ENCODE results near the gene PPP1R7. TPM values are rescaled to one million over a fixed set of nuclear protein-coding genes. Genes with fewer than 3 reads are reported as not detected.

The PPP1R7 gene
- total RNA-seq, 1 experiment from 2014 or later: 45.4 TPM

DNA sequence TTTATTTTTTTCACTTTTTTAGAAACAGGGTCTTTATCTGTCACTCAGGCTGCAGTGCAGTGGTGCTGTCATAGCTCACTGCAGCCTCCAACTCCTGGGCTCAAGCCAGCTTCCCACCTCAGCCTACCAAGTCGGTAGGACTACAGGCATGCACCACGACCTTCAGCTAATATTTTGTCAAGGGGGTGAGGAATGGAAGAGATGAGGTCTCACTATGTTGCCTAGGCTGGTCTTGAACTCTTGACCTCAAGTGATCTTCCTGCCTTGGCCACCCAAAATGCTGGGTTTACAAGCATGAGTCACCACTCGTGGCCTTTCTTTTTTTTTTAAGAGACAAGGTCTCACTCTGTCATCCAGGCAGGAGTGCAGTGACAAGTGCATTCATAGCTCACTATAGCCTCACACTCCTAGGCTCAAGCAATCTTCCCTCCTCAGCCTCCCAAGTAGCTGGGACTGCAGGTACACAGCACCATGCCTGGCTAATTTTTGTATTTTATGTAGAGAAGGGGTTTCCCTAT is 13.4 kb downstream of the PPP1R7 start:
- no TSS peak for BruUV-seq (replicated peaks)
- no peak for DNase-seq (ENCODE audit: low read depth, low spot score)
- TF ChIP-seq TCF7L2 (IDR thresholded peaks at IDR 0.05; ENCODE audit: borderline replicate concordance, extremely low read depth, insufficient read depth, insufficient read length) (no peak), SIN3A (IDR thresholded peaks at IDR 0.05; ENCODE audit: low read depth) (no peak), YY1 (IDR thresholded peaks at IDR 0.05; ENCODE audit: extremely low read depth, insufficient replicate concordance, low read depth, low read length) (no peak), EGR1 (IDR thresholded peaks at IDR 0.05; ENCODE audit: low read depth) (no peak), JUND (IDR thresholded peaks at IDR 0.05) (no peak), ELF1 (IDR thresholded peaks at IDR 0.05; ENCODE audit: borderline replicate concordance, low read depth) (no peak)
- Histone ChIP-seq H3K27me3 (ENCODE audit: insufficient read depth, low read length) (no peaks in the 10 kb centered on the region), H3K4me3 (replicated peaks in 1 of 2; ENCODE audit: low read depth in 1 of 2, low read length in 2 of 2) (no peak overlapping the region), H4K20me1 (ENCODE audit: insufficient read depth) (no peaks in the 10 kb centered on the region), H3K4me1 (ENCODE audit: control insufficient read depth in 1 of 2, insufficient read depth in 2 of 2, low read length in 2 of 2) (peaks cover 0 to 5% of the 10 kb centered on the region in 2 experiments; a peak in 2 of 4 replicates), H3K9me2 (ENCODE audit: insufficient read depth) (no peaks in the 10 kb centered on the region), H2AFZ (ENCODE audit: low read depth, low read length, poor library complexity, severe bottlenecking) (no peak overlapping the region), H3K4me2 (ENCODE audit: low read length) (no peak overlapping the region), H3K27ac (ENCODE audit: low read depth, low read length) (no peak overlapping the region), H3K36me3 (ENCODE audit: control insufficient read depth in 1 of 2, insufficient read depth in 2 of 2, low read length in 2 of 2) (peaks cover 8 to 20% of the 10 kb centered on the region in 2 experiments; a peak in 3 of 4 replicates), H3K9ac (ENCODE audit: low read length) (no peak overlapping the region), H3K9me3 (ENCODE audit: control insufficient read depth in 1 of 2, insufficient read depth in 1 of 2, low read depth in 1 of 2, low read length in 2 of 2) (no peaks in the 10 kb centered on the region), H3K79me2 (ENCODE audit: insufficient read depth, low read length) (no peaks in the 10 kb centered on the region)
- intact Hi-C loops (cut with micrococcal nuclease): no loop called here
- no peak for ATAC-seq
- ChIA-PET RAD21 (ENCODE audit: low non-redundant PET in 1 of 2, low total read pairs in 2 of 2, uncharacterized antibody in 2 of 2, unreplicated experiment in 2 of 2) (no interaction called here), POLR2A (interaction anchor here (0.5 kb wide), 1 partner anchor 129 kb away, joined by 4 read pairs; no protein-coding TSS in a partner anchor), CTCF (no interaction called here)

DNA sequence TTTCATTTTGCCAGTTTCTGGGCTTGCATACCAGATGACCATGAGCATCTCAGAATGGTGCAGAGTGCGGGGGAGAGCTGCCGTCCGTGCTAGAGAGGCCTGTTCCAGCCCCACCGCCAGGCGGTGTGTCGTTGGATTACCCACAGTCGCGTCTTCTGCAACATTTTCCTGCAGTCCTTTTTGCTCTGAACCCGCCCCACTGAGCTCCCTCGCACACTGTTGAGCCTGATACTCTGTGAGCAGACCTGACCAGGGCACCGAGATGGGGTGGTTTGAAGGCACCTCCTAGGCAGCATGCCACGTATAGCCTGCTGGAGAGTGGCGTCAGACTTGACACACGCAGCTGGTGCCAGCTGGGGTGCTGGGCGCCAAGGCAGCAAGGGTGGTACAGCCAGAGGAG is 18.1 kb downstream of the PPP1R7 start:
- POLR2A ChIA-PET: no interaction called here
- no peak overlapping the region for H3K9ac ChIP-seq (ENCODE audit: low read length)
- H3K79me2 ChIP-seq (ENCODE audit: insufficient read depth, low read length): no peaks in the 10 kb centered on the region
- H3K9me3 ChIP-seq (ENCODE audit: control insufficient read depth in 1 of 2, insufficient read depth in 1 of 2, low read depth in 1 of 2, low read length in 2 of 2): peaks cover 9 to 12% of the 10 kb centered on the region in 2 experiments; a peak in 2 of 4 replicates
- H3K27ac ChIP-seq (ENCODE audit: low read depth, low read length): no peak overlapping the region
- no peak for TF ChIP-seq JUND (IDR thresholded peaks at IDR 0.05)
- TF ChIP-seq TCF7L2 (IDR thresholded peaks at IDR 0.05; ENCODE audit: borderline replicate concordance, extremely low read depth, insufficient read depth, insufficient read length): no peak
- no peak for TF ChIP-seq YY1 (IDR thresholded peaks at IDR 0.05; ENCODE audit: extremely low read depth, insufficient replicate concordance, low read depth, low read length)
- no peak for TF ChIP-seq POLR2AphosphoS5 (IDR thresholded peaks at IDR 0.05; ENCODE audit: low read depth, low read length)
- TF ChIP-seq, protein P1, sequence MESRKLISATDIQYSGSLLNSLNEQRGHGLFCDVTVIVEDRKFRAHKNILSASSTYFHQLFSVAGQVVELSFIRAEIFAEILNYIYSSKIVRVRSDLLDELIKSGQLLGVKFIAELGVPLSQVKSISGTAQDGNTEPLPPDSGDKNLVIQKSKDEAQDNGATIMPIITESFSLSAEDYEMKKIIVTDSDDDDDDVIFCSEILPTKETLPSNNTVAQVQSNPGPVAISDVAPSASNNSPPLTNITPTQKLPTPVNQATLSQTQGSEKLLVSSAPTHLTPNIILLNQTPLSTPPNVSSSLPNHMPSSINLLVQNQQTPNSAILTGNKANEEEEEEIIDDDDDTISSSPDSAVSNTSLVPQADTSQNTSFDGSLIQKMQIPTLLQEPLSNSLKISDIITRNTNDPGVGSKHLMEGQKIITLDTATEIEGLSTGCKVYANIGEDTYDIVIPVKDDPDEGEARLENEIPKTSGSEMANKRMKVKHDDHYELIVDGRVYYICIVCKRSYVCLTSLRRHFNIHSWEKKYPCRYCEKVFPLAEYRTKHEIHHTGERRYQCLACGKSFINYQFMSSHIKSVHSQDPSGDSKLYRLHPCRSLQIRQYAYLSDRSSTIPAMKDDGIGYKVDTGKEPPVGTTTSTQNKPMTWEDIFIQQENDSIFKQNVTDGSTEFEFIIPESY (IDR thresholded peaks at IDR 0.05; ENCODE audit: extremely low read depth, insufficient replicate concordance, low read length): no peak
- TF ChIP-seq FOSL1 (IDR thresholded peaks at IDR 0.05; ENCODE audit: low read depth): no peak
- no peak for TF ChIP-seq SP1 (IDR thresholded peaks at IDR 0.05; ENCODE audit: low read depth)
- no peak for TF ChIP-seq EZH2 (IDR thresholded peaks at IDR 0.05)
- BruUV-seq (replicated peaks): no TSS peak
- CTCF ChIA-PET: no interaction called here
- H3K27me3 ChIP-seq (ENCODE audit: insufficient read depth, low read length): no peaks in the 10 kb centered on the region
- no peak overlapping the region for H3K4me2 ChIP-seq (ENCODE audit: low read length)
- H3K9me2 ChIP-seq (ENCODE audit: insufficient read depth): no peaks in the 10 kb centered on the region
- no peak overlapping the region for H2AFZ ChIP-seq (ENCODE audit: low read depth, low read length, poor library complexity, severe bottlenecking)
- ATAC-seq: no peak
- H3K36me3 ChIP-seq (ENCODE audit: control insufficient read depth in 1 of 2, insufficient read depth in 2 of 2, low read length in 2 of 2): peaks cover 13 to 20% of the 10 kb centered on the region in 2 experiments; a peak in 3 of 4 replicates
- intact Hi-C loops (cut with micrococcal nuclease): no loop called here
- no peaks in the 10 kb centered on the region for H4K20me1 ChIP-seq (ENCODE audit: insufficient read depth)
- DNase-seq (ENCODE audit: low read depth, low spot score): no peak
- H3K4me3 ChIP-seq (replicated peaks in 1 of 2; ENCODE audit: low read depth in 1 of 2, low read length in 2 of 2): no peak overlapping the region
- peaks cover 0 to 5% of the 10 kb centered on the region in 2 experiments; a peak in 2 of 4 replicates for H3K4me1 ChIP-seq (ENCODE audit: control insufficient read depth in 1 of 2, insufficient read depth in 2 of 2, low read length in 2 of 2)
- RAD21 ChIA-PET (ENCODE audit: low non-redundant PET in 1 of 2, low total read pairs in 2 of 2, uncharacterized antibody in 2 of 2, unreplicated experiment in 2 of 2): no interaction called here

All from HCT116 (cell line).